Measurements from ENCODE around the gene TBX6.
"Not testable (repeated sequence)": the region's sequence is repeated elsewhere in the genome, so short reads cannot be mapped to it uniquely, and the experiment has no call there.

The TBX6 gene, protein sequence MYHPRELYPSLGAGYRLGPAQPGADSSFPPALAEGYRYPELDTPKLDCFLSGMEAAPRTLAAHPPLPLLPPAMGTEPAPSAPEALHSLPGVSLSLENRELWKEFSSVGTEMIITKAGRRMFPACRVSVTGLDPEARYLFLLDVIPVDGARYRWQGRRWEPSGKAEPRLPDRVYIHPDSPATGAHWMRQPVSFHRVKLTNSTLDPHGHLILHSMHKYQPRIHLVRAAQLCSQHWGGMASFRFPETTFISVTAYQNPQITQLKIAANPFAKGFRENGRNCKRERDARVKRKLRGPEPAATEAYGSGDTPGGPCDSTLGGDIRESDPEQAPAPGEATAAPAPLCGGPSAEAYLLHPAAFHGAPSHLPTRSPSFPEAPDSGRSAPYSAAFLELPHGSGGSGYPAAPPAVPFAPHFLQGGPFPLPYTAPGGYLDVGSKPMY

DNA sequence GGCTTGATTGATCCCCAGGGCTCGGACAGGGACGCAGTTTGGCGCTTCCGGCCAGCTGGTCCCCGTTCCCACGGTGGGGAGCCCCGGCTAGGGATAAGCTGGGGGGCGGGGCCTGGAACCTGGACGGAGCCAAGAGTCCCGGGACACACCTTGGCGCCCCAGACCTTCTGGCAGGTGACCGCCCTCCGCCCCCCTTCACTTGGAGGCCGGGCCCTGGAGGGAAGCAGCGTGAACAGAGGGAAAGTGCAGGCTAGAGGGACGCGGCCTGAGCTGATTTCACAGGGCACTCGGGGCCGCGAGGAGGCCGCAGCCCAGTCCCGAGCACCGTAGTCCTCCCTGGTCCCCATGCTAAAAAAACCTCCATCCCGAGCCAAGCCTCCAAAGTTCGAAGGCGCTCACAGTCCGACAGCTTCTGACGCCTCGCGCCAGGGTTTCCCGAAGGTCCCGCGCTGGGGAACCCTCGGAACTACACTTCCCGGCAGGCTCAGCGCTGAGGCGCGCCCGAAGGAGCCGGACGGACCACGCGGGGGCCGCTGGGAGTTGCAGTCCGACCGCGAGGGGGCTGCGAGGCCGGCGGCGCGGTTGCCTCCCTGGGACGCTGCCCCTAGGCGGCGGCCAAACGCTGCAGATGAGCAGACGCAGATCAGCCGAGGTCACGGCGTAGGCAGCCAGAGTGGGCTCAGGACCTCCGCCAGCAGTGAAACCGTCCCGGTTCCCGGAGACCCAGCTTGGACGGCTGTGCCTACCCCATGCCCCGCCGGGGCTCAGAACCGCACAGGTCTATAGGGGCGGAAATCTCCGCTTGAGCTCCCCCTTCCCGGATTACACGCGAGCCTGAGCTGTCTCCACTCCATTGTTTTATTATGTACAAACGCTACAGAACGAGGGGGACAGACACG, at the start of gene TBX6:
Gene TBX6, minus strand, starts transcription at position 451 of the 899 bp plus-strand sequence. CDS start 731 bp downstream, outside the sequence.
- Mint-ChIP-seq H3K27ac (peak within 1 kb of the TSS; percentile 98), H3K9me3 (peaks cover 3% of the 10 kb centered on the region), H3K4me3 (peak within 1 kb of the TSS; percentile 80), H3K4me1 (peaks cover 59% of the 10 kb centered on the region), H3K36me3 (peaks cover 29% of the 10 kb centered on the region), H3K27me3 (no peaks in the 10 kb centered on the region)
- ATAC-seq, result peak; percentile 89

DNA sequence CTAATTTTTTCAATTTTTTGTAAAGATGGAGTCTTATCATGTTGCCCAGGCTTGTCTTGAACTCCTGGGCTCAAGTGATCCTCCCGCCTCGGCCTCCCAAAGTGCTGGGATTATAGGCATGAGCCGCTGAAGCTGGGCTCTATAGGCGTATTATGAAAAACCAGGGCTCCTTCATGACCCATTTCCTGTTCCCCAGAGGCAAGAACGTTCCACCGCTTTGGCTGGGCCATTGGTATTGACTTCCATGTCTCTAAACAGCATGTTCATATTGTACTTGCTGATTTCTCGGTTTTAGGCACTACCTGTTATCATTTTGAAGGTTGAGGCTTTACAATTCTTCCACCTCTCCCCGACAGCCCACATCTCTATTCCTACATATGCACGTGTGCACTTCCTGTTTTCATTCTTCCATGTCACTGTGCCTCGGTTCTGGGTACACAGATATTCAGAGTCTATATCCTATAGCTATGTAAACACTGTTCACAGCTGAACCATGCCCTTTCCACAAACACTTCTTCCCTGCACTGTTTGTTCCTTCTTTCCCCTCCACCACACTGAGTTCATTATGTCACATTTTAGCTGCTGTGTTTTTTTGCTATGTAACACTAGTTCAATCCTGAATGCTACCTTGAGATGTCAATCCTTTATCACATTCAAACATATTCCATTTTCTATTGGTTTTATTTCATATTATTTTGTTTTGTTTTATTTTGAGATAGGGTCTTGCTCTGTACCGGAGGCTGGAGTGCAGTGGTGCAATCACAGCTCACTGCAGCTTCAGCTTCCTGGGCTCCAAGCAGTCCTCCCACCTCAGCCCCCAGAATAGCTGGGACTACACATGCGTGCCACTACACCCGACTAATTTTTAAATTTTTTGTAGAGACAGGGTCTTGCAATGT, 48.1 kb upstream of the TBX6 start:
- H3K4me3 Mint-ChIP-seq, result no peak overlapping the region
- H3K4me1 Mint-ChIP-seq, result peaks cover 15% of the 10 kb centered on the region
- ATAC-seq, result no peak
- no peak overlapping the region for H3K27ac Mint-ChIP-seq
- H3K9me3 Mint-ChIP-seq, result no peaks in the 10 kb centered on the region
- H3K27me3 Mint-ChIP-seq, result no peaks in the 10 kb centered on the region
- H3K36me3 Mint-ChIP-seq, result no peaks in the 10 kb centered on the region

DNA sequence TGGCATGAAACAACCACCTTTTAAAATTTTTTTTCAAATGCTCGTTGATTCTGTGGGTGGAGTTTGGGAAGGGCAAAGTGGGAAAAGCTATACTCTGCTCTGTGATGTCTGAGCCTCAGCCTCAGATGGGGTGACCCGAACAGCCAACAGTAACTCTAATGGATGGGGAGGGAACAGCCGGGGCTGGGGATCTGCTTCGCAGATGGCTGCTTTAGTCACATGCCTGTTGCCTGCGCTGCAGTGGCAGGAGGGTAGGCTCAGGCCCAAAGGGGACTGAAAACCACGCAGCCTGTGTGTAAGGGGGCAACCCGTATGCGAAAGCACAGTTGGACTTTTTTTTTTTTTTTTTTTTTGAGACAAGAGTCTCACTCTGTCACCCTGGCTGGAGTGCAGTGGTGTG, 46.2 kb upstream of the TBX6 start:
- no peak for ATAC-seq
- no peaks in the 10 kb centered on the region for H3K9me3 Mint-ChIP-seq
- no peak overlapping the region for H3K4me3 Mint-ChIP-seq
- peaks cover 7% of the 10 kb centered on the region for H3K4me1 Mint-ChIP-seq
- H3K27ac Mint-ChIP-seq, result no peak overlapping the region
- H3K27me3 Mint-ChIP-seq, result no peaks in the 10 kb centered on the region
- no peaks in the 10 kb centered on the region for H3K36me3 Mint-ChIP-seq

DNA sequence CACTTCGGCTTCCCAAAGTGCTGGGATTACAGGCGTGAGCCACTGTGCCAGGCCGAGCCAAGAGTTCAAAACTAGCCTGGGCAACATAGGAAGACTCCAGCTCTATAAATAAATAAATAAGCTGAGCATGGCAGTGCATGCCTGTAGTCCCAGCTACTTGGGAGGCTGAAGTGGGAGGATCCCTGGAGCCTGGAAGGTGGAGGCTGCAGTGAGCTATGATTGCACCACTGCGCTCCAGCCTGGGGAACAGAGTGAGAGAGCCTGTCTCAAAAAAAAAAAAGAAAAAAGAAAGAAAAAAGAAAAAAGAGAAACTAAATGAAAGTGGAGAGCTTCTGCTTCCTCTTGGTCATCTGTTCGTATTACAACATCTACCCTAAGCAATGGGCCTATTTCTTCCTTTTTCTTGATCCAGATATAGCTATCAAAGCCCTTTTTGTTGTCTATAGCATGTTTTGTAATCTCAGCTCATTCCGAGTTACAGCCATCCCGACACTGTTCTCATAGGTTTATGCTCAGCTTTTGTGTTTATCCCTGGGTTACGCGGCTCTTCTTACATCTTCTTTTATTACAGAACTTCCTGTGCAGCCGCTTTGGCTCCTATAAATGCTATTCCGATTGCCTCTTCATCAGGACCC, 45.4 kb upstream of the TBX6 start:
- no peak overlapping the region for H3K27ac Mint-ChIP-seq
- H3K4me3 Mint-ChIP-seq, result no peak overlapping the region
- H3K9me3 Mint-ChIP-seq, result no peaks in the 10 kb centered on the region
- ATAC-seq, result no peak
- H3K4me1 Mint-ChIP-seq, result peaks cover 7% of the 10 kb centered on the region
- H3K27me3 Mint-ChIP-seq, result no peaks in the 10 kb centered on the region
- H3K36me3 Mint-ChIP-seq, result no peaks in the 10 kb centered on the region

DNA sequence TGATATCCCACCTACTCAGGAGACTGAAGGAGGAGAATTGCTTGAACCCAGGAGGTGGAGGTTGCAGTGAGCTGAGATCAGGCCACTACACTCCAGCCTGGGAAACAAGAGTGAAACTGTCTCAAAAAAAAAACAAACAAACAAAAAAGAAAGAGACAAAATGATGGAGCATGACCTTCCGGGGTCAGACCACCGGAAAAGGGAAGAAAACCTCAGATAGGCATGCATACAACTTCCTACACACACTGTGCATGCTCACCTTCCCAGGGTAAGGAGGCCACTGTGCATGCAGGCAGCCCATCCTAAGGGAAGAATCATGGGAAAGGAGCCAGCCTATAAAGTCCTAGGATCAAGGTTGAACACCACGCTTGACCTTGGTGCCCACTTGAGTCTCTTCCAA, 40.9 kb upstream of the TBX6 start:
- H3K27ac Mint-ChIP-seq, result no peak overlapping the region
- no peaks in the 10 kb centered on the region for H3K4me1 Mint-ChIP-seq
- no peak for ATAC-seq
- H3K9me3 Mint-ChIP-seq, result no peaks in the 10 kb centered on the region
- H3K4me3 Mint-ChIP-seq, result no peak overlapping the region
- H3K27me3 Mint-ChIP-seq, result no peaks in the 10 kb centered on the region
- H3K36me3 Mint-ChIP-seq, result no peaks in the 10 kb centered on the region

DNA sequence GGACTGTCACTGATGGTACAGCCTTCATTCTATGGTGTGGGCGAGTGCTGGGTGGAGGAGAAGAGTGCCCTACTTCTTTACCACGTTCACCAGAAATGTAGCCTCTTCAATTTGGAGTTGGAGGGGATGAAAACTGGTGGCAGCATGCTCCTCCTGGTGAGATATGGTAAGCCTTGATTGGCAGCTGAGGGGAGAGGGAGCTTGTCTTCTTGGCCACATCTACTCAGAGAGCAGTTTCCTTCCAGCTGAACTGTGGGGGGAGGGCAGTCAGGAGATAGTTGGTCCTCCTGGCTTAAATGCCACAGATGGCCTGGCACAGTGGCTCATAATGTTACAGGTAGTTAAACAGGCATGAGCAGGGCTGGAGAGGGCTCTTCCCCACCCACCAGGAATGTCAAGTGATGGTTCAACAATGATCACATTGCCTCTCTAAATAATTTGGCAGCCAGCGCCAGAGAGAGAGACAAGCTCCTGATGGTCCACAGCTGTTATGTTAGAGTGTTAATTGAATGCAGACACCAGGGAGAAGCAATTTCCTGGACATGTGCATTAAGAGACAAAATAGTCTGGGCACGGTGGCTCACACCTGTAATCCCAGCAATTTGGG, 40.2 kb upstream of the TBX6 start:
- H3K27me3 Mint-ChIP-seq, result no peaks in the 10 kb centered on the region
- H3K9me3 Mint-ChIP-seq, result no peaks in the 10 kb centered on the region
- H3K4me3 Mint-ChIP-seq, result no peak overlapping the region
- H3K27ac Mint-ChIP-seq, result no peak overlapping the region
- H3K4me1 Mint-ChIP-seq, result peaks cover 5% of the 10 kb centered on the region
- ATAC-seq, result no peak
- H3K36me3 Mint-ChIP-seq, result no peaks in the 10 kb centered on the region

DNA sequence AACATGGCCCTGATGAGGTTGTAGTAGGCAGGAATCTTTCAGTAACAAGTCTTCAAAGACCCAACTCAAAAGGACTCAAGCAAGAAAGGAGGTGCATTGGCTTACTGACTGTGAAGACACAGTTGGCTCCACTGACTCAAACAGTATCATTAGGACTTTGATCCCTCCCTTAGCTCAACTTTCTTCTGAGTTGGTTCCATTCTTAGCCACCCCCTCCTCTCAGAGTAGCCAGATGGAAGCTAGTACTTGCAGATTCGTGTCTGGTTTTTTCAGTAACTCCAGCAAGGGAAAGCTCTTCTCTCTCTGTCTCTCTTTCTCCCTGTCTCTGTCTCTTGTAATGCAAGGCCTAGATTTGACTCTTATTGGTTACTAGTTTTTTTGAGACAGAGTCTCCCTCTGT, 36.3 kb upstream of the TBX6 start:
- H3K4me3 Mint-ChIP-seq, result no peak overlapping the region
- no peaks in the 10 kb centered on the region for H3K9me3 Mint-ChIP-seq
- H3K27me3 Mint-ChIP-seq, result no peaks in the 10 kb centered on the region
- peaks cover 13% of the 10 kb centered on the region for H3K4me1 Mint-ChIP-seq
- no peak overlapping the region for H3K27ac Mint-ChIP-seq
- no peaks in the 10 kb centered on the region for H3K36me3 Mint-ChIP-seq
- no peak for ATAC-seq

DNA sequence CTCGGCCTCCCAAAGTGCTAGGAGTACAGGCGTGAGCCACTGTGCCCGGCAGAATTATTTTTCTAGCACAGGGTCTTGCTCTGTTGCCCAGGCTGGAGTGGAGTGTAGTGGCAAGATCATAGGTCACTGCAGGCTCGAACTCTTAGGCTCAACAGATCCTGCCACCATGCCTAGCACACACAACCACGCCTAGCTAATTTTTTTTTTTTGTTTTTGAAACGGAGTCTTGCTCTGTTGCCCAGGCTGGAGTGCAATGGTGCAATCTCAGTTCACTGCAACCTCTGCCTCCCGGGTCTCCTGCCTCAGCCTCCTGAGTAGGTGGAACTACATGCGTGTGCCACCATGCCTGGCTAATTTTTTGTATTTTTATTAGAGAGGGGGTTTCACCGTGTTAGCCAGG, 34.0 kb upstream of the TBX6 start:
- H3K27ac Mint-ChIP-seq, H3K36me3 Mint-ChIP-seq, ATAC-seq, H3K9me3 Mint-ChIP-seq, H3K27me3 Mint-ChIP-seq, H3K4me3 Mint-ChIP-seq: not testable (repeated sequence)
- H3K4me1 Mint-ChIP-seq, result peaks cover 29% of the 10 kb centered on the region

DNA sequence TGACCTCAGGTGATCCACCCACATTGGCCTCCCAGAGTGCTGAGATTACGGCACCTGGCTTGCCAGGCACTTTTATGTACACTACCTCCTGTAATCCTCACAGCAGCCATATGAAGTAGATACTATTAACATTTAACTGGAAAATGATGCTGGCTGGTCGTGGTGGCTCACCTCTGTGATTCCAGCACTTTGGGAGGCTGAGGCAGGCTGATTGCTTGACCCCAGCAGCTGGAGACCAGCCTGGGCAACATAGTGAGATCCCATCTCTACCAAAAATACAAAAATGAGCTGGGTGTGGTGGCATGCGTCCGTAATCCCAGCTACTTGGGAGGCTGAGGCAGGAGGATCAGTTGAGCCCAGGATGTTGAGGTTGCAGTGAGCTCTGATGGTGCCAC, 33.3 kb upstream of the TBX6 start:
- Mint-ChIP-seq H3K4me1 (peaks cover 36% of the 10 kb centered on the region), H3K27ac (no peak overlapping the region), H3K27me3 (no peaks in the 10 kb centered on the region), H3K9me3 (no peaks in the 10 kb centered on the region), H3K4me3 (no peak overlapping the region), H3K36me3 (no peaks in the 10 kb centered on the region)
- ATAC-seq, result no peak

DNA sequence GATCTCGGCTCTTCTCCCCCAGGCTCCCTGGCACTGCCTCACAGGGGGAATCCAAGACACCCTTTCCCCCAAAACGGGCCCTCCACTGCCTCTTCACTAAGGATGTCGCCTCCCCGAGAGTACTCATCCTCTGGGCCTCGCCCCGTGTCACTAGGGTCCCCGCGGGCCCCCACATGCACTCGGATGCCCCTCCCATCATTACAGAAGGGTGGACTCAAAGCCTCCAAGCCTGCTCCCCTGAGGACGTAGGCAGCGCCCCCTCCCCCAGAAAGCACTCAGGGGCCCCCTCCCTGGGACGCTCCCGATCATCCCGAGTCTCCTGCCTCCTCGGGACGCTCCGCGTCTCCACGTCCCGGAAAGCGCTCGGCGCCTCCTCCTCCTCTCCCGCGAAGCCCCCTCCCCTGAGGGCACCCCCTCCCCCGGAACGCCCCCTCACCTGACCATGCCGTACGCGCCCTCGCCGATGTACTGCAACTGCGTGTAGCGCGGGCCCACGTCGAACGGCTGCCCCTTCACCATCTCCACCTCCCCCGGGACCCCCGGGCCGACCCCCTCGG, 31.0 kb upstream of the TBX6 start:
- peaks cover 7% of the 10 kb centered on the region for H3K36me3 Mint-ChIP-seq
- no peaks in the 10 kb centered on the region for H3K9me3 Mint-ChIP-seq
- peaks cover 38% of the 10 kb centered on the region for H3K4me1 Mint-ChIP-seq
- peak; percentile 28 for ATAC-seq
- no peaks in the 10 kb centered on the region for H3K27me3 Mint-ChIP-seq
- H3K4me3 Mint-ChIP-seq, result peak overlapping the region; percentile 90
- peak overlapping the region; percentile 90 for H3K27ac Mint-ChIP-seq

DNA sequence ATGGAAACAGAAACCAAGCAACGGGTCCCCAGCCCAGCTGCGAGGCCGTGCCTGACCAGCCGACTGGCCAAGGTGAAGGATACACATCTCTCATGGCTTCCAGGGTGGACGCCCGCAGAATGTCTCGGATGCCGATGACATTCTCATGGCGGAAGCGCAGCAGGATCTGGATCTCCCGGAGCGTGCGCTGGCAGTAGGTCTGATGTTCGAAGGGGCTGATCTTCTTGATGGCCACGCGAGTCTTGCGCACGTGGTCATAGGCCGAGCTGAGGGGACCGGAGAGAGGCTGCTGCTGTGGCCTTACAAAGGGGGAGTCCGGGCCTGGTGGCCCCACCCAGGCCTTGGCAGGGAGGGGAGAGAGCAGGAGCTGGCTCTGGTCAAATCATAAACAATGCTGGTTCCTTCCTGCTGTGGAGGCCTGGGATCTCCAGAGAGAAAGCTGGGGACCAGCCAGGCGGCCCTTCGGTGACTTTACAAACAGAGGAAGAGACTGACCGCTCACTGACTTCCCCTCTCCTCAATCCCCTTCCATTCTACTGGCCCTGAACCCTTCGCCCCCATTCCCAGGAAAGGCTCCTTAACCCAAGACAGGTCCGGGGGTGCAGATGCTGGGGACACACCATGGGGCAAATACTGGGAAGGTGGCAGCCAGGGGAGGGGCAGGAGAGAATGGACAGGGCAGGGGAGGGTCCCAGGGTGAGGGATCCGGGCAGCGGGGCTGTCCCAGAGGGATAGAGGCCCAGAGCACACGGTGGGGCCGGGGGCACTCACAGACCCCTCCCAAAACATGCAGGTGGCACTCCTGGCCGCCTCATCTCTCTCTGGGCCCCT, 30.2 kb upstream of the TBX6 start:
- no peak for ATAC-seq

DNA sequence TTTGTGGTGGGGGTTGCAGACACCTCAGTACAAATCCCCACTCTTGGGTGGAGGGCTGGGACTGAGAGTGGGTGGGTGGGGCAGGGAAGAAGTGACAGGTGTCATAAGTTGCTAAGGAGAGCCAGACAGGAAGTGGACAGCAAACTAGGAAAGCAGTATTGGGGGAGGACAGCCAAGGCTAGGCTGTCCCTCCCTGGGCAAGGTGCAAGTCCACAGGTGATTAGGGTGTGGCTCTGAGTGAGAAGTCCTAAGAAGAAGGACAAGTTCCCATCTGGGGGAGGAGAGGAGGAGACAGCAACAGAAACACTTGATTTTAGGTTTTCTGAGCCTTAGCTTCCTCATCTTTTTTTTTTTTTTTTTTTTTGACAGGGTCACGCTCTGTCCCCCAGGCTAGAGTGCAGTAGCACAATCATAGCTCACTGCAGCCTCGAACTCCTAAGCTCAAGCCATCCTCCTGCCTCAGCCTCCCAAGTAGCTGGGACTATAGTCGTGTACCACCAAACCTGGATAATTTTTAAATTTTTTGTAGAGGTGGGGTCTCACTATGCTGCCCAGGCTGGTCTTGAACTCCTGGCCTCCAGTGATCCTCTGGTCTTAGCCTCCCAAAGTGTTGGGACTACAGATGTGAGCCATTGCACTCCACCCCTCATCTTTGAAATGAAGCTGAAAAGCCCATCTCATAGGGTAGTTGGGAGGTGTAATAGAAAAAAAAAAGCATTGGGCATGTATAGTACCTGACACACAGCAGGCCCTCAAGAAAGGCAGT, 28.8 kb upstream of the TBX6 start:
- Mint-ChIP-seq H3K4me1 (peaks cover 27% of the 10 kb centered on the region), H3K4me3 (no peak overlapping the region), H3K9me3 (no peaks in the 10 kb centered on the region)

More for the DNA sequence above, 30.2 kb upstream of the TBX6 start:
- Mint-ChIP-seq H3K27me3 (no peaks in the 10 kb centered on the region), H3K9me3 (no peaks in the 10 kb centered on the region), H3K4me3 (peak overlapping the region; percentile 90), H3K36me3 (peaks cover 7% of the 10 kb centered on the region), H3K27ac (peak overlapping the region; percentile 90), H3K4me1 (peaks cover 33% of the 10 kb centered on the region)

DNA sequence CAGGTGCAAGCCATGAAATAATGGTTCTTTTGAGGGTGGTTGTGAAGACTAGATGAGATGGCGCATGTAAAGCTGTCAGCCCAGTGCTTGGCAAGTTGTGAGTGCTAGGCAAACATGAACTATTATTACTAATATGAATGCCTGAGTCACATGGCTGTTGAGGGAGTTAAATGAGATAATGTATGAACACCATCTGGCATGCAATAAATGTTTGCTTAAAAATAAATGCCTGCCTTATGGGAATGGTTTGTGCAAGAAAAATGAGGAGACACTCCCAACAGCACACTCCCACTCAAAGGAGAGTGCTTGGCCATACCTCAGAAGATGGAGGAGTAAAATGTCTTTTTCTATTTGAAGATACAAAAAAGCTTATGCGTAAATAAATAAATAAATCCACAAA, 27.7 kb upstream of the TBX6 start:
- ATAC-seq, result no peak
- Mint-ChIP-seq H3K9me3 (no peaks in the 10 kb centered on the region), H3K4me1 (peaks cover 38% of the 10 kb centered on the region), H3K4me3 (no peak overlapping the region), H3K36me3 (peaks cover 11% of the 10 kb centered on the region), H3K27me3 (no peaks in the 10 kb centered on the region), H3K27ac (peak overlapping the region; percentile 59)

More for the DNA sequence above, 28.8 kb upstream of the TBX6 start:
- ATAC-seq, result no peak
- H3K36me3 Mint-ChIP-seq, result peaks cover 7% of the 10 kb centered on the region
- peak overlapping the region; percentile 59 for H3K27ac Mint-ChIP-seq
- no peaks in the 10 kb centered on the region for H3K27me3 Mint-ChIP-seq
